ENCODE measurements around the gene TBC1D10B.
"Not testable (repeated sequence)": the region's sequence is repeated elsewhere in the genome, so short reads cannot be mapped to it uniquely, and the experiment has no call there.

TBC1D10B gene

DNA sequence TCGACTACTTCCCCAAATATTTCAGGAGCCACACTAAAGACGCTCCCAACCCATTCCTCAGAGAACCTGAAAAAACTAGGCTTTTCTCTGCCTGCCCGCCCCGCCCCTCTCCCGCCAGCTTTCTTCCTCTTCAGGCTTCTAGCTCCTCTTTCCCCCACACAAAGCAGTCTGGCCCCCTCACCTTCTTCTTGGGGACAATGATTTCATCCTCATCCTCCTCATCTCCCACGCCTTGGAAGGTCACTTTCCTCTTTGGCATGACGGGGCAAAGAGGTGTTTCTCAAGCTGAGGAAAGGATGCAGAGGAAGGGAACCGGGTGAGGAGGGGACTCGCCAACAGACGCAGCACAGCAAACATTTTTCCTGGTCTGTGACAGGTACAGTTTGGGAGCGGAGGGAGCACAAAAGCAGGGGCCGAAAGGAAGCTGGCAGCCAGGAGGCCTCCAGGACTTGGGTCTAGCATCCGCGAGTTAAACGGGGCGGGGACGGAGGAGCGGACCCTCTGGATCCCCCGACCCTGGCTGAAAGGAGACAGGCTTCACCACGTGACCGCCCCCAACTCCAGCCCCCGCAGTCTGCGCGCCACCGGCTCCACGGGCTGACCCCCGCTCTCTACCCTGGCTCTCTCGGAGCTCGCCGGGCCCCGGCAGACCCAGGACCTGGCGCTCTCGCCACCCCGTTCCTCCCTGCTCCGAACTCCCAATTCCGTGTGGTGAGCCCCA is 15.7 kb downstream of the TBC1D10B start:
- DNase-seq = no peak

DNA sequence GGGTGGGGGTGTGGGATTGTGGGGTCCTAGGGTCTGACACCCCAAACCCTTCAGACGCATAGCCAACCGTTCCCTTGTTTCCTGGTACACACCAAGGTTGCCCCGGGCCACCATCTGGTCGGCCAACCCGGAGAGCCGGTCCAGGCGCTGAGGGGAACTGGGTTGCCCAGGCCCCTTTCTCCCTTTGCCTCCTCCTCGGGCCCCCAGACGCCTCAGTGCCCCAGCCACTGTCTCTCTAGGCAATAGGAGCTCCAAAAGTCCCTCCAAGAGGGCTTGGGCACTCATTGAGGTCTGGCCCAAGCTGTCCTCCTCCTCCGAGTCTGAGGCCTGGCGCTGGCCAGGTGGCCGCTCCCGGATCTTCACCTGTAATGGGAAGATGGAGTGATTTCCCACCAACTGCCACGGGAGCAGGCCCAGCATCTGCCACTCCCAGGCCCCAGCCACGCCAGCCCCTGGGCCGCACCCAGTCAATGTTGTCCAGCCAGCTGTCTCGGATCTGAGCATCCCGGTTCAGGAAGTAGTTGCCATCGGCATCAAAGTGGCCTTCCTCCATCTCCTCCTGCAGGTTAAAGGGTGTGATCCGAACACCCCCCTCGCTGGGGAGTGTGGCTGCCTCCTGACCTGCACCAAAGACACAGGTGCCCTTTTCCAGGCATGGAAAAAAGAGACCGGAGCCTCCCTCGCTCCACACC is 16.7 kb downstream of the TBC1D10B start:
- DNase-seq = no peak

DNA sequence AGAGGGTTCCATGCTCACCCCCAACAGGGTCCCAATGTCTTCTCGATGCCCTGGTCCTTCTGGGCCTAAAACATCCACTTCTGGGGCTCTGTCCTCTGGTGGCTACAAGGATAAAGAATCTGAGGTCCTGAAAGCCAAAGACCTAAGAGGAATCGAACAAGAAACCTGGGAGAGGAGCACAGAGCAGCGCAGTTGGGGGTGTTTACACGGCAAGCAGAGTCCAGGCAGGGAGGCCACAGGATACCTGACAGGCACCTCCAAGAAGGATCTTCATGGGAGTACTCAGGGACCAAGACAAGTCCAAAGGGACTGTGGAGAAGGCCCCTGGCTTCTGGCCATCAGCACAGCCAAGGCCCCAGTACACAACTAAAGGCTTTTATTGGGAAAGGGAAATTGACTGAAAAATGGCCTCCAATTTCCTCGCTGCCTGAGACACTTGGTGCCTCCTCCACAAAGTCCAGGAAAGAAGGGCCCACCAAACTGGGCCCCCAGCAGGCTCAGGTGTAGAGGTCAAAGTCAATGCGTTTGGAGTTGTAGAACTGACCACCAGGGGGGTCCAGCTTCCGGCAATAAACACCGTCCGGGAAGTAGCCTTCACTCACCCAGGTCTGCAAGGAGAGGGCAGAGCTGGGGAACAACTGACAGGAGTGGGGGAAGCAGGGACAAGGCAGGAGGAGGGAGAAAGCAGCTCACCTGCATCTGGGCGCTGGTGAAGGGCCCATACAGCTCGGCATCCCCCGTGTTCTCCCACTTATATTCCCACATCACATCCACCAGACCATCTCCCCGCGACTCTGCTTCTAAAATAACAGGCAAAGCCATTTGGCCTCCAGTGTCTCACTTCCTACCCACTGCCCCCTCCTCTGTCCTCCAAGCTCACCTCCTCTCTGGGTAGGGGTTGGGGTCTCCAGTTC is 17.5 kb downstream of the TBC1D10B start:
- DNase-seq = no peak

DNA sequence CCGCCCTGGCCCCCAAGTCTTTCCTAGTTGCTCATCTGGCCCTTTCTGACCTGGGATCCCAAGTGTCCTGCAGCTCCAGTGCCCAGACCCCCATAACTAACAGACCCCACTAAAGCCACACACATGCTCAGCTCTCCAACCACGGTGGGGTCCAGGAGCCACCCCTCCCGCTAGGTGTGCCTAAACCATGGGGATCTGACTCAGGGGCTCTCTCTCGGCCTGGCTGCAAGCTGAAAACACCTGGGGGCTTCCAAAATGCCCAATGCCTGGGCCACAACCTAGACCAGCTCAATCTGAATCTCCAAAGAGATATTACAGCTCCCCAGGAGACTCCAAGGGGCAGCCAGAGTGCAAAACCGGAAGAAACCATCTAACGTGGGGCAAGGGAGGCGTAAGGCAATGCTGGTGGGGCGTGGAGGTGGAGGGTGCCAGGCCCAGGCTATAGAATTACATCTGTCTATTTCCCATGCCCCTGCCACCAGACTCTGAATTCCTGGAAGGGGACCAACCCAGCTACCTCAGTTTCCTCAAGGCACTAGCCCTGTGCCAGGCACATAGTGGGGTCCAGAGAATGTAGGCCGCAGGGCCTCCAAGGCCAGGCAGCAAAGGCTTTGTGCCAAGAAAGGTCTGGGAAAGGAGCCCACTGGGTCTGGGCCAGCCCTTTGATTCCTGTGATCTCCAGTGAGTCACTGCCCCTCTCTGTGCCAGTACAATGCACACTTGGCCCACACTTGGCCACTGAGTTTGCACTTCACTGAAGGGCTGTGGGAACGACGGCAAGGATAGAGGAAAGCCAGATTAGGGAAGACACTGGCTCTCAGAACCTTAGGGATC is 18.5 kb downstream of the TBC1D10B start:
- no peak for DNase-seq

DNA sequence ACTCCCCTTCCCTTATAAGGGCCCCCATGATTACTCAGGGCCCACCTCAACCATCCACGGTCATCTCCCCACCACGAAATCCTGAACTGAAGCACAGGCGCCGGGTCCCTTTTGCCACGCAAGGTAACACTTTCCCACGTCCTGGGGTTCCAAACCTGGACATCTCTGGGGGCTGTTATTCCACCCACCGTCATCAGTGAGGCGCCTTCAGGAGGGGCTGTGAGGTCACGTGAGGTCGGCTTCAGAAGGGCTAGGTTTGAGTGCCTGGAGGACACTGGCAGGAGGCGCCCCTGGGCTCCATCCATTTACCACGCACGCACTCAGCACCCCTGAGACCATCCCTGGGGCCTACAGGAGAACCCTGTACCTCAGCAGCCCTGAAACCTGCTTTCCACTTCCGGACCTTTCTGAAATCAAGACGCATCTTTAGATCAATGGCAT is 19.3 kb downstream of the TBC1D10B start:
- DNase-seq = no peak

DNA sequence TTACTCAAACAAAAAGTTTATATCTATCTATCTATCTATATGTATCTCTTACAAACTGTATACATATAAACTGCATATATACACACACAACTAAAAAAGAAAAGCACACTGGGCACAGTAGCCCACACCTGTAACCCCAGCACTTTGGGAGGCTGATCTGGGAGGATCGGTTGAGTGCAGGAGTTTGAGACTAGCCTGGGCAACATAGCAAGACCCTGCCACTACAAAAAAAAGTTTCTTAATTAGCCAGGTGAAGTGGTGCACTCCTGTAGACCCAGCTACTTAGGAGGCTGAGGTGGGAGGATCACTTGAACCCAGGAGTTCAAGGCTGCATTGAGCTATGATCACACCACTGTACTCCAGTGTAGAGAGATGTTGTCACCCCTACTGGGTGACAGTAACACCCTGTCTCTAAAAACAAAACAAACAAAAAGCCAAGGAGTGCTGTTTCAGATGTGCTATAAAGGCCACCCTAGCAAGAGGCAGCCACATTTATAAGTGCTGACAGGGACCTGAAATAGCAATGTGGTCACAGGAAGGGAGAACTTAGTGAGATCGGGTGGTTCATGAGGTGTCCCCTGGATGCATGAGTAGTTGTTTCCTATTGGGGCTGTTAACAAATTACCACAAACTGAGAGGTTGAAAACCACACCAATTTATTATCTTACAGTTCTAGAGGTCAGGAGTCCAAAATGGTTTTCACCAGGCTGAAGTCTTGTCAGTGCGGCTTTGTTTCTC is 20.0 kb downstream of the TBC1D10B start:
- DNase-seq = no peak

DNA sequence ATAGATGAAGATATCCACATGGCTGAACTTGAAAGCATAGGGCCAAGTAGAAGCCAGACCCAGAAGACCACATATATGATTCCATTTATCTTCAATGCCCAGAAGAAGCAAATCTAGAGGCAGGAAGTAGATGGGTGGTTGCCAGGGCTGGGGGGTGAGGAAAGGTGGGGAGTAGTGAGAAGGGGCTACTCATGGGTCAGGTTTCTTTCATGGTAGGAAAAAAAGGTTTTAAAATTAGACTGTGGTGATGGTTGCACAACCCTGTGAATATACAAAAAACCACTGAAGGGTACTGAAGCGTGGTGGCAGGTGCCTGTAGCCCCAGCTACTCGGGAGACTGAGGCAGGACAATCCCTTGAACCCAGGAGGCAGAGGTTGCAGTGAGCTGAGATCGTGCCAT is 20.6 kb downstream of the TBC1D10B start:
- no peak for DNase-seq

DNA sequence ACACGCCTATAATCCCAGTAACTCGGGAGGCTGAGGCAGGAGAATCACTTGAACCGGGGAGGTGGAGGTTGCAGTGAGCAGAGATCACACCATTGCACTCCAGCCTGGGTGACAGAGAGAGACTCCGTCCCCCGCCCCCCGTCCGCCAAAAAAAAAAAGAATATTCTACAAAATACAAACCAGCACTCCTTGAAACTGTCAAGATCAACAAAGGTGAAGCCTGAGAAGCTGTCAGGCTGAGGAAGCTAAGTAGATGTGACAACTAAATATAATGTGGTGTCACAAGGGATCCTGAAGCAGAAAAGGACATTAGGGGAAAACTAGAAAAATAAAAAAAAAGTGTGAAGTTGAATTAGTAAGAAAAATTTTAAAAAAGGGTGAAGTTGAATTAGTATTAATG is 21.4 kb downstream of the TBC1D10B start:
- no peak for DNase-seq

DNA sequence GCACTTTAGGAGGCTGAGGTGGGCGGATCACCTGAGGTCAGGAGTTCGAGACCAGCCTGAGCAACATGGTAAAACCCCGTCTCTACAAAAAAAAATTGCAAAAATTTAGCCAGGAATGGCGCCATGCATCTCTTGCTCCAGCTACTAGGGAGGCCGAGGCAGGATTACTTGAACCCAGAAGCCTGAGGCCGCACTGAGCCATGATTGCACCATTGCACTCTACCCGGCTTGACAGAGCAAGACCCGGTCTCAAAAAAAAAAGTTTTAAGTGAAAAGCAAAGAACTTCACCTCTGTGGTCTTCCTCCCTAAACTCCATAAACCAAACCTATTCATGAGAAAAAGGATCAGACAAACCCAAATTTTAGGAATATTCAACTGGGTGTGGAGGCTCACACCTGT is 22.2 kb downstream of the TBC1D10B start:
- DNase-seq = no peak

DNA sequence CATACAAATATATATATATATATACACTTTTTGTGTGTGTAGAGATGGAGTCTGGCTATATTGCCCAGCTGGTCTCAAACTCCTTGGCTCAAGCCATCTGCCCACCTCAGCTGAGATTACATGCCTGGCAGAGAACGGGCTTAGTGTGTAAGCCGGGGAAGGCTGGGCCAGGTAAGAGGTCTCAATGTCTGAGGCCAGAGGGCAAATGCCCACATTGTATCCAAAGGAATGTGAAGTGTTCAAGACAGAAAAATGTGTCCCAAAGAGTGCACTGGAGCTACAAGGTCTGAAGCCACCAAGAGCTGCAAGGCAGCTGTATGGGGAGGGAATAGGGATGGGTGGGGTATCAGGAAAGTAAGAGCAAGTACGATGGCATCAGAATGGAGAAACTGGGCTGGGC is 24.0 kb downstream of the TBC1D10B start:
- DNase-seq = no peak

DNA sequence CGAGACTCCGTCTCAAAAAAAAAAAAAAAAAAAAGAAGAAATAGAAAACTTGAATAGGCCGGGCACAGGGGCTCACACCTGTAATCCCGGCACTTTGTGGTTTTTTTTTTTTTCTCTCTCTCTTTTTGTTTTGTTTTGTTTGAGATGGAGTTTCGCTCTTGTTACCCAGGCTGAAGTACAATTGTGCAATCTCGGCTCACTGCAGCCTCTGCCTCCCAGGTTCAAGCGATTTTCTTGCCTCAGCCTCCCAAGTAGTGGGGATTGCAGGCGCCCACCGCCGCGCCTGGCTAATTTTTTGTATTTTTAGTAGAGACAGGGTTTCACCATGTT is 26.8 kb downstream of the TBC1D10B start:
- not testable (repeated sequence) for DNase-seq

DNA sequence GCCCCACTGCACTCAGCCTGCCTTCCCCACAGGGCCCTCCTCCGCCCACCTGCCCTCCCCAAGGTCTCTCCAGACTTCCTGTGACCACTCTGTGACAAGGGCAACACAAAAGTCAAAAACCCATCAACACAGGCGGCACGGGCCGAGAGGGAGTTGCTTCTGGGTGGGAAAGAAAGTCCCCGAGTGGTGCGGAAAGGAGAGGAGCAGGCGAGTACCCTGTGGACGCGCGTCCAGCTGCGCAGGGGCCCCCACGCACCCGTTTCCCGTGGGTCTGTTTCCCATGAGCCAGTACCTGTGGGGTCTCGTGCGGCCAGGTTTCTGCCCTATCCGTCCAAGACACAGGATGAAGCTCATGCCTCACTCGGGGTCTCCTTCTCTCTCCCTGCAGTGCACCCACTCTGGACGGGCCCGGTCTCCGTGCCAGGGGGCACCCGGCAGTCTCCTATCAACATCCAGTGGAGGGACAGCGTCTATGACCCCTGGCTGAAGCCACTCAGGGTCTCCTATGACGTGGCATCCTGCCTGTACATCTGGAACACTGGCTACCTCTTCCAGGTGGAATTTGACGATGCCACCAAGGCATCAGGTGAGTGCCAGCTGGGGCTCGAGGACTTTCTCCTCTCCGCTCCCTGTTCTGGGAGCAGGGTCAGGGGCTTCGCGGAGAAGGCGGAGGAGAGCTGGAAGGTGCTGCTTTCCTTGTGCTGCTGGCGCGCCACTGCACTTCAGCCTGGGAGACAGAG is 27.4 kb downstream of the TBC1D10B start:
- no peak for DNase-seq

DNA sequence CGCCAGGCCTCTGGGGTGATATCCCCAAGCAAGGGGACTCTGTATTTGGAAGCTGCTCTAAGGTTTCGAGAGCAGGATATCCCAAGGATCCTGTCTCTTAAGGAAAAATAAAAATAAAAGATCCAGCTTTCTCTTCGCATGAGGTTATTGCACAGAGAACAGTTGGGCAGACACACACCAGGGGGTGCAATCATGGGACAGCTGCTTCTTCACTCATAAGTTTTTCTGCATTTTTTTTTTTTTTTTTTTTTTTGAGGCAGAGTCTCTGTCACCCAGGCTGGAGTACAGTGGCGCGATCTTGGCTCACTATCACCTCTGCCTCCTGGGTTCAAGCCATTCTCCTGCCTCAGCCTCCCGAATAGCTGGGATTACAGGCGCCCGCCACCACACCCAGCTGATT is 28.3 kb downstream of the TBC1D10B start:
- DNase-seq = not testable (repeated sequence)

DNA sequence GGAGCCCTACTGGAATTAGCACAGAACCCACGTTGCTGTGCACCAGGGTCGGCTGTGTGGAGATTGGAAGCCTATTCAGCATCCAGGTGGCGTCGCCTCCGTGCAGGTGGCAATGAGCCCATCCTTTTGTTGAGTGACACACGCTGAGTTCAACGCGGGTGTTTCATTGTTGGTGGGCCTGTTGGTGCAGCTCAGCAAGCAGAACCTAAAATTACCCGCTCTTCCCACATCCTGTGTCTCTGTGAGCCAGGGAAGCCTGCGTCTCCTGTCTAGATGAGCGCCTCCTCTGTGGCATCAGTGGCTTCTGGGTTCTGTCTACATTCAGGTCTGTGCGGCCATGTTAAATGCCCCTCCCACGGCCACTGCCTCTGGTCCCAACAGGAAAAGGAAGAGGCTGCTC is 29.7 kb downstream of the TBC1D10B start:
- DNase-seq = no peak

DNA sequence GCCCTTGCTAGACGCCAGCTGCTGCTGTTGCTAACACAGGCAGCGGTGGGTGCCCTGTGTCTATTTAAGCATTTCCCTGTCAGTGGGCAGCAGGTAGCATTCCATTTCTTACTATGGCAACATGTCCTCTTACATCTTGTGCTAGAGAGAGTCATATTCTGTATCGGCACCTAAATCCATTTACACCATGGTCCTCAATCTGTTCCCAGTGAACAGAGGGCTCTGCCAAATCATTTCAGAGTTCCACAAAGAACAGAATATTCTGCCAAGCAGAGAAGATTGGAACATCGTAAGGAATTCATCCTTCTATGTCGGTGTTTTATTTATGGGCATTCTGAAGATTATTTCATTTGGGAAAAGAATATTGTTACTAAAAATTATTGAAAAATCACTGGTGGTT is 31.6 kb downstream of the TBC1D10B start:
- DNase-seq = not testable (repeated sequence)

DNA sequence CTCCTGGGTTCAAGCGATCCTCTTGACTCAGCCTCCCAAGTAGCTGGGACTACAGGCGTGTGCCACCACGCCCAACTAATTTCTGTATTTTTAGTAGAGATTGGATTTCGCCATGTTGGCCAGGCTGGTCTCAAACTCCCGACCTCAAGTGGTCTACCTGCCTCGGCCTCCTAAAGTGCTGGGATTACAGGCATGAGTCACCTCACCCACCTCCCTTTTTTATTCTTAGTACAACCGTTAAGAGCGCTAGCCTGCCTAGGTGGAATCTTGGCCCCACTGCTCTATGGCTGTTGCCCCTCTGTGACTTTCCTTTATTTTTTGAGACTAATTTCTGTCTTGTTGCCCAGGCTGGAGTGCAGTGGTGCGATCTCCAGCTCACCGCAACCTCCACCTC is 32.3 kb downstream of the TBC1D10B start:
- DNase-seq = not testable (repeated sequence)

DNA sequence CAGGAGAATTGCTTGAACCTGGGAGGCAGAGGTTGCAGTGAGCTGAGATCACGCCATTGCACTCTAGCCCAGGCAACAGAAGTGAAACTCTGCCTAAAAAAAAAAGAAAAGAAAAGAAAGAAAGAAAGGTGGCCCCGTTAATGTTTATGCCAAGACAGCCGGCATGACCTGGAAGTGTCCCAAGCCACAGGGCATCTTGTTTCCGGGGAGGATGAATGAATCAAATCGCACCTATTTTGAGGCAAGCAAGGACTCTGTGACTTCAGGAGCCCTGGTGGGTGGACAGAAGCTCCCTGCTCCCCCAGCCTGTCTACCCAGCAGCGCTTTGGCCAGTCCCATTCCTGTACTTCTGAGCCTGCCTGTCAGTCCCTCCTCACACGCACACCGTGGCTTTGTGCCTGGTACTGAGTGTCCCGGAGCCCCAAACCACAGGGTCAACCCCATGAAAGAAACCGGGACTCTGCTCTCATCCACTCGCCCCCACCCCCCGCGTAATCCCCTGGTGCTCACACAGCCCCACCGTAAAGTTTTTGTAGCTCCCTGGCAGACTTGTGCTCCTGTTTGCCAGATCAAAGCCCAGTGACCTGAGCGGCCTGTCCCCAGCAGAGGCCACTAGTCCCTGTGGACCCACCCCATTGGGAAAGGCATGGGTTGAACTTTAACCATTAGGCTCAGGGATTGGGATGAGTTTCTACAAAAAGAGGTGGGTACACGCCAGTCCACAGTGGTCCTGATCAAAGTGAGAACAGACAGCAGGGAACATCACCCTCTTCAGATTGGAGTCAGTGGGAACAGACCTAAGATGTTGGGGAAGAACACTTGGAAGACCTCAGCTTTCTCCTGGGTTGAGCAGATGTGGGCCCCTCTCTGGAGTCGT is 34.5 kb downstream of the TBC1D10B start:
- no peak for DNase-seq

DNA sequence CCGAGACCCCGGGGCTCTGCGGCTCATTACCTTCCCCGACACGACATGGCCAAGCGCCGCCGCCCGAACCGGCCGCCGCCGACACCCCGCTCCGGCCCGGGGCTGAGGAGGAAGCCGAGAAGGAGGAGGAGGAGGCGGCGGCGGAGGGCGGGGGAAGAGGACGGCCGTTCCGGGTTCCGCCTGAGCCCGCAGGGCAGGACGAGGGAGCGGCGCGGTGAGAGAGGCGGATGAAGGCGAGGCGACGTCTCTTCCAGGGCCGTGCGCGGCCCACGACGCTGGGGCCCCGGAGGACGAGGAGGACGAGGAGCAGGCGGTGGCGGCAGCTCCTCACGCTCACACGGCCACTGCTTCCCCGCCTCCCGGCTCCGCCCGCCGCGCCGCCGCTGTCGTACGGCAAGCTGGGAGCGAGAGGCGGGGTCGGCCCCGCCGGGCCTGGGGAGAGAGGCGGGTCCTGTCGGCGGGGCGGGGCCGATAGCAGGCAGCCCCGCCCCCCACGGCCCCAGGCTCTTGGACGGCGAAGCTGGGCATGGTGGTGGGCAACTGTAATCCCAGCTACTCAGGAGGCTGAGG is 35.2 kb downstream of the TBC1D10B start:
- DNase-seq = peak; percentile 59

DNA sequence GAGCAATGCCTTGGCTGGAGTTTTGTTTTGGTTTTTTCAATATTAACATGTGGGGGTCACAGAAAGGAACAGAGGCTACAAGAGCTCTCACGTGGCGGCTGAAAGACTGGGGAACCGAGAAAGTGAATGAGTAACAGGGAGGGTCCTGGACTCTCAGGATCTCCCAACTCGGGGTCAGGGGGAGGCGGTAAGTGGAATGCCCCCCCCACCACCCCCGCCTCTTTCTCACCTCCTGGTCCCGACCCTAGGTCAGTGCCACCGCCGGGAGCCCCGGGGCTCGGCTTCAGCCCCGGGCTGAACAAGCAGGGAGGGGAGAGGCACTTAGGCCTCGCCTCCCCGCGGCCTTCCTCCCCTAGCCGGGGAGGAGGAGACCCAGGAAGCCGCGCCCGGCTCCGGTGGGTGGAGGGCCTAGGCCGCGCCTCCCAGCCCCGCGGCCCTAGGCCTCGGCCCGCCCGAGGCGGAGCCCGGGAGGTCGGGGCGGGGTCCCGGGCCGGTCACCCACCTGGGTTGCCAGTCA is 35.8 kb downstream of the TBC1D10B start:
- peak in 1 of 2 donors; percentile 48 for DNase-seq

DNA sequence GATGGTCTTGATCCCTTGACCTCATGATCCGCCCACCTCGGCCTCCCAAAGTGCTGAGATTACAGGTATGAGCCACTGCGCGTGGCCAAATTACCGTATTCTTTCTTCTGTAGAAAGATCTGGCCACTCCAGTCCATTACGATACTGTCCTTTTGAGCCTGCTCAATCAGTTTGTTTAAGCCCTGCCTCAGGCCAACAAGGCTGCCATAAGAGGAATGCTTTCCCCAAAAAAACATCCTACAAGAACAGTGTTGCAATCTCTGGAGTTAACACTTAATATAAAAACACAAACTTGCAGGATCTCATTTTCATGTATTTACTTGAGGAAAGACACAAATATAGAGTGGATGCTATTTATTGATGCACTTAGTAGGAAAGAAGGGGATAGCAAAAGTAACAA is 46.1 kb downstream of the TBC1D10B start:
- not testable (repeated sequence) for DNase-seq
